ENCODE data around the gene HCFC1.

HCFC1 gene

DNA sequence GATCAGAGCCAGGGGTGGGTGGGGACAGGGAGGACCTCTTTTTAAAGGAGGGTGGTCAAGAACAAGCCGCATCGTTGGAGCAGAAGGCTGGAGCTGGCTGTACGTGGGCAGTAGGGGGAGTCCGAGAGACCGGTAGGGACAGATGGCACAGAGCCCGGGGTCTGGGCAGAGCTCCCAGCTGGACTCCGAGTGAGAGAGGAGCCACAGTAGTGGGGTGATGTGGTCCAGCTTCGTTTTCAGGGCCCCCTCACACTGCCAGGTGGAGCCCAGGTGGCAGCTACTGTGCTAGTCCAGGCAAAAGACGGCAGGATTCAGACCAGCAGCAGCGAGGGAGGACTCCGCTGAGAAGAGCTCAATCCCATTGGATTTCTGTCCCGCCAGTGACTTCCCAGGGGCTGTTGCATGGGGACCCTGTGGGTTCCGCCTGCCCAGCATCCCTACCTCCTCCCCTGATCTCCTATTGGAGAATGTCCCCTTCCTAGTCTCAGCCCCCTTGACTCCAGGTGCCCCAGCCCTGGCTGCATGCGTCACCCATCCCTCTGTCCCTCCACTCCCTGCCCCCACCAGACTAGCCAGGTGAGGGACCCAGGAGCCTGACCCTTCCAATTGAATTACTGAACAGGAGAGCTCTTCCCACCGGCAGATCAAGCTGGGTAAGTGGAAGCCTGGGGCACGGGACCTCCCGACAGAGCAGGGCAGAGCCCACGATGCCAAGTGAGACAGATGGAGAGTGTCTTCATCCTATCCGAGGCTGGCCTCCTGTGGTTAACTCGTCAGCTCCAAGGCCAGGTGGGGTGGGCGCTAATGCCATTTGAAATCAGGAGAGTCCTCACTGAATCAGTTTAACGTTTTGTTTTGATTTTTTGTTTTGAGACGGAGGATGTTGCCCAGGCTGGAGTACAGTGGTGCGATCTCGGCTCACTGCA lies 48.4 kb downstream of the HCFC1 start:
- no peak for DNase-seq (ENCODE audit: low spot score)

DNA sequence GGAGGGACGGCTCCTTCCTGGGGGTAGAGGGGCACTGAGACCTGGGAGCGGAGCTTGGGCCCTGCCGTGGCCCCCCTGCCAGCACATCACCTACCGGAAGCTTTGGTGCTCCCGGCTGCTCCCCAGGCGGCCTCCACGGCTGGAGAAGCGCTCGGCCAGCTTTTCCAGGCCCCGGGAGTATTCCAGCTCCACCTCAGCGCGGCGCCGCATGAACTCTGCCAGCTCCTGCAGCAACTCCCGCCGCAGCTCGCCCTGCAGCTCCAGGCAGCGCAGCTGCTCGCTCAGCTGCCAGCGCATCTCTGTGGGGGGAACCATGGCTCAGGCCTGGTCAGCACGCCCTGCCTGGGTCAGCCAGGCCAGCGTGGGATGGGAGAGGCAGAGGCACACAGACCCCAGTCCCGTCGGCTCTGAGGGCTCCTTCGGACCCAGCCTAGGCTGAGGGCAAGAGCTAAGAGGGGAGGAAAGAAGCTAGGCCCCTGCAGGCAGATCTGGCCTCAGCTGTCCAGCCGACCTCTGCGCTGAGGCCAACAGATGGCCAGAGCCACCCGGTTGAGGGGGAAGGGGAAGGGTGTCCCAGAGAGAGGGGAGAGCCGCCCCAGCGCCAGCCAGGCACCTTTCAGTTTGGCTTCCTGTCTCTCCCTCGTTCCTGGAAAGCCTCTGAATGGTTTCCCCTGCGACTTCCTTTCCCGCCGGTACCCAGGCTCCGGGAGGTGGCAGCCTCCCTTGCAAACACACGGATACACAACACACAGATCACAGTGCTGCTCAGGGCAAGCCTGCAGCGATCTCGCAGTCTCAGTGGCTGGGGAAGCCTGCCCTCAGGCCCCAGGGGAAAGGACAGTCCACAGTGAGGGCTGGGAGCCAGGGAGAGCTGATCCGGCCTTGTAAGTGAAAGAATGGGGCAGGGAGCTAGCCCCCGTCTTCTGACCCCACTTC lies 49.8 kb downstream of the HCFC1 start:
- DNase-seq (ENCODE audit: low spot score): no peak

DNA sequence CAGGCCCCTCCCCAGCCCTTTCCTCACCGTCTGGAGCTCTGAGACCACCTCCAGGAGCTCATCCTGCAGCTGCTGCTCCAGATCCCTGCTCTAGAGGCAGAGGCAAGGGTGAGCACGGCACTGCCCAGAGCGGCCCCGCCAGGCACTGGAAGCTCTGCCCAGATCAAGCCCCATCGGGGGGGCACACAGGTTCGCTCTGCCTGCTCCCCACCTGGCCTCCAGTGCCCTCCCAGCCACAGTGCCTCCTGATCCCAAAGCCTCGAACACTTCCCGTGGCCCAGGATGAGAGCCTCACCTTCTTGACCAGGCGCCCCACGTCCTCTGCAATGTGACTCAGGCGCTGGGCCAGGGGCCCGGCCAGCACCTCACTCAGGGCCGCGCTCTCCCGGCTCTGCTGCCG lies 50.5 kb downstream of the HCFC1 start:
- no peak for DNase-seq (ENCODE audit: low spot score)

DNA sequence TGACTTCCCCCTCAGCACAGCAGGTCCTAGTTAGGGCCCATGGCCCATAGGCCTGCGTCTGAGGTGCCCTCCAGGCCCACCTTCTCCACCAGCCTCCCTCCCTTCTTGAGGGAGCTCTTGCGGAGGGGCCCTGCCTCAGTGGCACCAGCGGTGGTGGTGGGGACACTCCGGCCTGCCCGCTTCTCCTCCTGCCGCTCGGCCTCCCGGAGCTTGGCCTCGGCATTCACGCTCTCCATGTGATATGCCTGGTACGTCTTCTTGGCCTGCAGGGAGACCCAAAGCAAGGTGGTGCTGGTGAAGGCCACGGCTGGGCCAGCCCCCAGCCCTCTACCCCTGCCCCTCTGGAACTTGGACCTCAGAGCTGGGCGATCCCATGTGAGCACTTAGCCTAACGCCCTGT lies 51.1 kb downstream of the HCFC1 start:
- no peak for DNase-seq (ENCODE audit: low spot score)

DNA sequence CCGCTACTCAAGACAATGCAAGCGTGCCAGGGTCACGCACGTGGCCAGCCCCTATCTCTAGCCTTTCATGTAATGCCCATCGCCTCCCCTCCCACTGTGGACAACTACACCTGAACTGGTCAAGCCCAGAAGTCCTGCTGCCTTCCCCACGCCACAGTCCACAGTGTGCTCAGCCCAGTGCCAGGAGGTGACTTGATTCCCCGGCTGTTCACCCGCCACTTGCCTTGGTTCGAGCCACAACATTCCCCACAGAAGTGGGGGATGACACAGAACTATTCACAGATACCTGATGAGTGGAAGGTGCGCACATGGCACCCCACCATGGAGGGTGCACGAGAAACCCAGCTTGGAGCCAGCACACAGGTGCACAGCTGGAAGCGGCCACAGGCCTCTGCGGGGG lies 52.3 kb downstream of the HCFC1 start:
- DNase-seq (ENCODE audit: low spot score): no peak

DNA sequence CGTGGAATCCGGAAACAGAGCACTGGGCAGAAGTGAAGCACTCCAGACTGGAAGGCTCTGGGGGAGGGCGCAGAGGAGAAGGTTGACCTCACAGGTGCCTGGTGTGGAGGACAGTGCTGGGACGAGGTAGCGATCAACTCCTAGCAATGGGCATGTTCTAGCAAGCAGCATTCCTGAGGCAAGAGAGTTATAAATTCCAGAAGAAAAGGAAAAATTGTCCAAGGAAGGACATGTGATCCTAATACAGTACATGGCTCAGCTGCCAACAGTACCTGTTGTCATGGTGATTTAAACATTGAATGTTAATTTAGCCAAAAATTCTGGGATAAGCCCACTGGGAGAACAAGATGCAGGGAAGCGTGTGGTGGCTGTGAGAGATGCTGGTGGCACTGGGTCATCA lies 53.7 kb downstream of the HCFC1 start:
- DNase-seq (ENCODE audit: low spot score): no peak

DNA sequence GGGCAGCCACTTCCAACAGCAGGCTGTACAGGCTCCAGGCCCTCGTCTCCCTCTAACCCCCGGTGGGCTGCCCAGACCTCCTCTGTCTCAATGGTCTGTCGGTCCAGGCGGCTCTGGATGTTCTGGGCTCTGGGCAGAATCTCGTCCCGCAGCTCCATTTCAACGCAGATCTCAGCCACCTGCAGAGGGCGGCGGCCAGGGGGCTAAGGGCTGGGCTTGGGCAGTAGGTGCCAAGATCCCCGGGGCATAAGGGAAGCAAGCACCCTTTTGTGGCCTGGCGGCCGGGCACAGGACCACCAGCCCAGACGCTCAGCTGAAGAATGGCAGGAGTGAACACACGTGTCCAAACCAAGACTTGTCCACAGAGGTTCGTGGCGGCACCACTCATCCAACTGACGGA lies 57.9 kb downstream of the HCFC1 start:
- no peak for DNase-seq (ENCODE audit: low spot score)

DNA sequence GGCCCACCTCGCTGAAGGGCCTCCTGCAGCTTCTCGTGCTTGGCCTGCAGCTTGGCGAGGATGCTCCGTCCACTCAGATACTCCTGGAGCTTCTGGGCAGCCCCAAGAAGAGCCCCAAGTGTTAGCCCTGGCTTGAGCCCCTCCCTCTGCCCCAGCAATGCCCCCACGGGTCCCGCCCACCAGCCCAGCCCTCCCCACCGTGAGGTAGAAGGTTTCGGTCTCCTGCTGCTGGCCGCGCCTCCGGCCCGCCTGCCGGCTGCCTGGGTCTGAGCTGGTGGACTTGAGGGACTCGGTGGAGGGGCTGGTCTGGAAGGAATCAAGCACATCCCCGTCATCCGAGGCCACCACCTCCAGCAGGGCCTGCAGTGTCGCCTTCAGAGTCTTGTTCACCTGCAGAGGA lies 58.4 kb downstream of the HCFC1 start:
- DNase-seq (ENCODE audit: low spot score): no peak

DNA sequence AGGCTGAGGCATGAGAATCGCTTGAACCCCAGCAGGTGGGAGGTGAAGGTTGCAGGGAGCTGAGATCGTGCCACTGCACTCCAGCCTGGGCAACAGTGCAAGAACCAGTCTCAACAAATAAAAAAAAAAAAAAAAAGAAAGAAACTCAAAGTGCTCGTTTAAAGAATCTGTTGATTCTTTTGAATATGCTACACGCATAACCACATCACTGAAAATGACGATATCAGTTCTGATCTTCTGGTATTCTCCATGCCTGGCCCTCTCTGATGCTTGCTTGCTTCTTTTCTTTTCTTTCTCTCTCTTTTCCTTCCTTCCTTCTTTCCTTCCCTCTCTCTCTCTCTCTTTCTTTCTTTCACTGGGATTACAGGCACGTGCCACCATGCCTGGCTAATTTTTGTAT lies 59.8 kb downstream of the HCFC1 start:
- no peak for DNase-seq (ENCODE audit: low spot score)

DNA sequence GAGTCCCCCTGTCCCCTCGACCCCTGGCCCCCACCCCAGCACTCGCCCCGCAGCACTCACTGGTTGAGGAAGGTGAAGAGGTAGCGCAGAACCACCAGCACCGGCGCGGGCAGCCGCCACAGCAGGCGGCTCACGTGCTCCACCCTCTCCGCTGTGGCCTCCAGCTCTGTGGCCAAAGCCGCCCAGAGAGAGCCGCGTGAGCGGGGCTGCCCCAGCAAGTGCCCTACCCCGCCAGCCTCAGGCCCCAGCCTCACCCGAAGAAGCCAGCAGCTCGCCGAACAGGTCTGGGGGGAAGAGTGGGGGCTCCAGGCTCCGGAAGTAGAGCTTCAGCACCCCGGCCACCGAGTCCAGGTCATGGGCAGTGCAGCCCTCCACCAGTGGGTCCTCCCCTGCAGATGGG lies 61.2 kb downstream of the HCFC1 start:
- DNase-seq (ENCODE audit: low spot score): no peak

DNA sequence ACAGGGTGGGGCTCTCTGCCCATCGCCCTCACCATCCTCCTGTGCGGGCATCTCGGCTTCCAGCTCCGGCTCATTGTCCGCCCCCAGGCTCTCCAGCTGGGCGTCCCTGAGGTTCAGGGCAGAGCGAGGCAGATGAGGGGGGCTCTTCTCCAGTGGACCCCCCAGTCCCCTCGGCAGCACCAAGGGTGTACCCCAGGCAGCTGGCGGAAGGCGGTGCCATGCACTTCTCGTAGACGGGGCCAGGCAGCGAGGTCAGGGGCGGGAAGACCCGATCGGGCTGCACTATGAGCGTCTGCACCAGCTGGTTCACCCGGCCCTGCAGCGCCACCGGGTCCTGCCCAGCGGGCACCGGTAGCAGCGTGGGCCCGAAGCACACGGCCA lies 61.6 kb downstream of the HCFC1 start:
- no peak for DNase-seq (ENCODE audit: low spot score)

DNA sequence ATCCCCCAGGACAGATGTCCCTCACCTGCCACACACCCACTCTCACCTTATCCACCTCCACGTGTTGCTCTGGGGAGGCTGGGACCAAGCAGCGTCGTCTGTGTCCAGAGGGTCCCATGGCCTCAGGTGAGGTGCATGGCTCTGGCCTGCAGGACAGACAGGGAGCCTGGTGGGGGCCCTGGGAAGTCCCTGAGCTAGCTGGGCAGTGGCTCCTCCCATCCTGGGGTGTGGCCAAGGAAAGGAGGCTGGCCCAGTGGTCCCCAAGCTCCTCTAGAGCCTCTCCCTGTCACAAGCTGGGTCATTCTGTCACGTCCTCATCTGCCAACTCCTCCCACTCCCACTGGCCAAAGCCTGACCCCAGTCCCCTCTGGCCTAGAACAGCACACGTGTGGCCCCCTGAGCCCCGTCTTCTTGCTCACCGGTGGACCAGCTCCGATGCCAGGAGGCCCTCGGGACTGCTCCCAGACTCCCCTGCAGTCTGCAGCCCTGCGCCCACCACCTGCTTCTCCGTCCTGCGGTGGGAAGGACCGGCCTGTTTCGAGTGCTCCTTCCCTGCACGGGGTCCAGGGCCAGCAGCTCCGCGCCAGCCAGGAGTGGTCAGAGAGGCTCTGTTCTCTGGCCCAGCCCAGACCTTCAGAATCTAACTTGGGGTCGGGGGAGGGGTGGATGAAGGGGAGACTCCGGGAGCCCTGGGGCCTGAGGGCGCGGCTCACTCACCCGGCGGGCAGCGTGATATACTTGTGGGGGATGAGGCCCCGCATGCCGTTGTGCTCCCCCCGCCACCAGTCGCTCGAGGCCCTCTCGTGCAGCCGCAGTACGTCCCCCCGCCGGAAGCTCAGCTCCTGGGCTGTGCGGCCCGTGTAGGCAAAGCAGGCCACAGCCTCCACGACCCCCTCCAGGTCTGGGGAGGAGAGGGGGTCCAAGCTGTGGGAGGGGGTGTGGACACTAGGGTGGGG lies 62.3 kb downstream of the HCFC1 start:
- DNase-seq (ENCODE audit: low spot score): no peak

DNA sequence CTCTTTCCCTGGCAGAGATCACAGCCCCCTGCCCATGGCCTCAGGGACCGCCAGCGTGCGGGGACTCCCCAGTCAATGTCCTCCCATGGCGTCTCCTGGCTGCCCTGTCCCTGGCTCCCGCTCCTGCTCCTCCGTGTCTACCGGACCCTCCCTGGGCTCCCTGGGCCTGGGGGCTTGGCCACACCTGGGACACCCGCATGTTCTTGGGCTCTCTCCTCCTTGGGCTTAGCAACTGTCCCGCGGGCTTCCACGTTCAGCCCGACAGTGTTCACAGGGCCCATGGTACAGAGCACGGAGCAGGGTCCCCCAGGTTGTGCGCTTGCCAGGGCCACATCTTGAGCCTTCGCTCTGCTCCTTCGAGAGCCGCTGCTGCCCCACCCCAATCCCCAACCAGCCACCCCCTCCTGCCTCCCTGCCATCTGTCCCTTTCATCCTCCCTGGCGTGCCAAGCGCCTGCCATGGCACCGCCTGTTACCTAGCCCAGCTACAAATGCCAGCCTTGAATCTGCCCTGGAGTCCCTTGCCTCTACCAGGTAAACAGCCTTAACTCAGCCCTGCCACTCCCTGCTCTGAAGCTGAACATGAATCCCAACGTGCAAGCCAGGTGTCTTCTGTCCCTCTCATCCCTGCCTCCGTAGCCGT lies 63.3 kb downstream of the HCFC1 start:
- no peak for DNase-seq (ENCODE audit: low spot score)

DNA sequence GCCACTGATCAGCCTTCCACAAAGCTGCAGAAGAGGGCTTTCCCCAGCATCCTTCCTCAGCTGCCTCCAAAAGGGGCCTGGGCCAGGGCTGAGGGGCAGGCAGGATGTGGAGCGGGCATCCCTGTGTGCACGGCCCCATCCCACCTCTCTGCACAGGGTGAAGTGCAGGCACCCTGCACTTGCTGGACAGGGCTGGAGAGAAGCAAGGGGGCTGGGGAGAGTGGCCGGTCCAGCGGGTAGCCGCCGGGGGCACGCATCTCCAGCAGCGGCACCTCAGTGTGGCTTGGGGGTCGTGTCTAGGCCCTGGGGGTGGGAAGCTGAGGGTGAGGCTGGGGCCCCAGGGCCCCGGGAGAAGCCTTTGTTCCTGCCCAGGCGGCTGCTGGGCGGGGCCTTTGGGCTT lies 64.2 kb downstream of the HCFC1 start:
- DNase-seq (ENCODE audit: low spot score): no peak

DNA sequence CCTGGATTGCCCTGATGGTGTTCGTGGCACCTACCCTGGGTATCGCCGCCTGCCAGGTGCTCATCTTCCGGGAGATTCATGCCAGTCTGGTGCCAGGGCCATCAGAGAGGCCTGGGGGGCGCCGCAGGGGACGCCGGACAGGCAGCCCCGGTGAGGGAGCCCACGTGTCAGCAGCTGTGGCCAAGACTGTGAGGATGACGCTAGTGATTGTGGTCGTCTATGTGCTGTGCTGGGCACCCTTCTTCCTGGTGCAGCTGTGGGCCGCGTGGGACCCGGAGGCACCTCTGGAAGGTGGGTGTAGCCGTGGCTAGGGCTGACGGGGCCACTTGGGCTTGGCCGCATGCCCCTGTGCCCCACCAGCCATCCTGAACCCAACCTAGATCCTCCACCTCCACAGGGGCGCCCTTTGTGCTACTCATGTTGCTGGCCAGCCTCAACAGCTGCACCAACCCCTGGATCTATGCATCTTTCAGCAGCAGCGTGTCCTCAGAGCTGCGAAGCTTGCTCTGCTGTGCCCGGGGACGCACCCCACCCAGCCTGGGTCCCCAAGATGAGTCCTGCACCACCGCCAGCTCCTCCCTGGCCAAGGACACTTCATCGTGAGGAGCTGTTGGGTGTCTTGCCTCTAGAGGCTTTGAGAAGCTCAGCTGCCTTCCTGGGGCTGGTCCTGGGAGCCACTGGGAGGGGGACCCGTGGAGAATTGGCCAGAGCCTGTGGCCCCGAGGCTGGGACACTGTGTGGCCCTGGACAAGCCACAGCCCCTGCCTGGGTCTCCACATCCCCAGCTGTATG lies 65.3 kb downstream of the HCFC1 start:
- no peak for DNase-seq (ENCODE audit: low spot score)

DNA sequence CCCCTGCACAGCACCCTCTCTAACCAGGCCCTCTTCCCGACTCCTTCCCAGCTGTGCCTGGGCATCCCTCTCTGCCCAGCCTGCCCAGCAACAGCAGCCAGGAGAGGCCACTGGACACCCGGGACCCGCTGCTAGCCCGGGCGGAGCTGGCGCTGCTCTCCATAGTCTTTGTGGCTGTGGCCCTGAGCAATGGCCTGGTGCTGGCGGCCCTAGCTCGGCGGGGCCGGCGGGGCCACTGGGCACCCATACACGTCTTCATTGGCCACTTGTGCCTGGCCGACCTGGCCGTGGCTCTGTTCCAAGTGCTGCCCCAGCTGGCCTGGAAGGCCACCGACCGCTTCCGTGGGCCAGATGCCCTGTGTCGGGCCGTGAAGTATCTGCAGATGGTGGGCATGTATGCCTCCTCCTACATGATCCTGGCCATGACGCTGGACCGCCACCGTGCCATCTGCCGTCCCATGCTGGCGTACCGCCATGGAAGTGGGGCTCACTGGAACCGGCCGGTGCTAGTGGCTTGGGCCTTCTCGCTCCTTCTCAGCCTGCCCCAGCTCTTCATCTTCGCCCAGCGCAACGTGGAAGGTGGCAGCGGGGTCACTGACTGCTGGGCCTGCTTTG lies 66.0 kb downstream of the HCFC1 start:
- DNase-seq (ENCODE audit: low spot score): no peak

DNA sequence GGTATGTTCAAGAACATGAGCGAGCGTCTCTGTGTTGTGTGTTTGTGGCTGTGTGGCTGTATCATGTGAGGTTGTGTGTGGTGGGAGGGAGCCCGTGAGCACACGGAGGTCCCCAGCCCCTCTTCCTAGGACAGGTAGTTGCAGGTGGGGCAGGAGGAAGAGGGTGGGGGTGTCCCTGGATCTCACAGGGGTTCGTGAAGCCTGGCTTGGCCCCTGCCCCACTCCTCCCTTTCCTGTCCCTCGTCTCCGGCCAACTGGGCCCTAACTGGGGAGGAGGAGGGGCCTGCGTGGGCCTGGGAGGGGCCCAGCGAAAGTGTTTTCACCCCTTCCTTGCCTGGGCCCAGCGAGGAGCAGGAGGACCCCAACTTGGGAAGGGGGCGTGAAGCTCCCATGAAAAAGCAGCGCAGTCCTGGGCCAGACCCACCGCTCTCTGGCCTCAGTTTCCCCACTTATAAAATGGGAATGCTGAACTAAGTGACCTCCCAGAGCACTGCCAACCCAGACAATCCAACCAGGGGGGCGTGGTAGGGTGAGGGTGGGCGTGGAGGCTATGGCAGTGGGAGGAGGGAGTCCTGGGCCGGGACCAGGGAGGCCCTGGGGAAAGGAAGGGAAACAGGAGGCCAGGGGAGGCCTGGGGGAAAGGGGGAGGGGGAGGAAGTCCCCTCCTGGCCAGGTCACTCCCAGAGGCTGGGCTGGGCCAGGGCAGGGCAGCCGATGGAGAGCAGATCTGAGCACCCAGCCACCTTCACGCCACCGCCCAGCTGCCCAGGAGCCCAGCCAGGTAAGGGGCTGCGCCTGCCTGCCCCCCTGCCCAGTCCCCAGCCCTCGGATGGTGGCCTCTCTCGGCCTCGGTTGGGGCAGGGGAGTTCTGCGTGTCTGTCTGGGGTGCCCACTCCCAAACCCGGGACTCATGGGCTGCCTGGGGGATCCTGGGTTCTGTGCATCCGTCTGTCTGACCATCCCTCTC lies 67.3 kb downstream of the HCFC1 start, which contains the start of gene AVPR2:
AVPR2 (plus strand) TSS at position 683 of the 967 bp plus-strand sequence. CDS start 473 bp downstream, outside the sequence.
- DNase-seq (ENCODE audit: low spot score): no peak

DNA sequence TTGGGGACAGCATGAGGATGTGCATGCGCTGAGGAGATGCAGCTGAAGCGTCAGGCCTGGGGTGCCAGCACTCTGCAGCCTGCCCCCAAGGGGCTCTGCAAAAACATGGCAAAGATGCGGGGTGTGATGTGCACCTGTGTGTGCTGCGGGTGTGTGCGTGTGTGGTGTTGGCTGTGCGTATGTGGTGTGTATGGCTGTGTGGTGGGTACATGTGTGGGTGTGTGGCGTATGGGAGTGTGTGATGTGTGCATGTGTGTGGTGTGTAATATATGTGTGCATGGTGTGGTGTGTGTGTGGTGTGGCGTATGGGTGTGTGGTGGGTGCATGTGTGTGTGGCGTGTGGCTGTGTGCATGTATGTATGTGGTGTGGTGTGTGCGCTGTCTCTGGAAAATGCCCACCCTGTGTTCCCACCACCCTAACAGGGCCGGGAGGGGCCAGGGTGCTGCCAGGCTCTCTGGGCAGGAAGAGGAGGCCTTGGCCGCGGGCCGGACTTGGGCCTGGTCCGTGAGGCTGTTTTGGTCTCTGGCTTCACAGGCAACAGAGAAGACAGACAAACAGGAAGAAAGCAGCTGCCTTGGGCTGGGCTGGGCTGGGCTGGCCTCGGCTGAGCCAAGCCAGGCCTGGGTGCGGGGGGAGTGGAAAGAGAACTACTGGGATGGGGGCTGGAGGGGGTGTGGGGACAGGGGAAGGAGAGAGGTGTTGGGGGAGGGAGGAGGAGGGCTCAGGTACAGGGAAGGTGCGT lies 68.2 kb downstream of the HCFC1 start:
- no peak for DNase-seq (ENCODE audit: low spot score)
